ENCODE measurements around the gene MED4.
"Not testable (repeated sequence)": the region's sequence is repeated elsewhere in the genome, so short reads cannot be mapped to it uniquely, and the experiment has no call there.

The MED4 gene

DNA sequence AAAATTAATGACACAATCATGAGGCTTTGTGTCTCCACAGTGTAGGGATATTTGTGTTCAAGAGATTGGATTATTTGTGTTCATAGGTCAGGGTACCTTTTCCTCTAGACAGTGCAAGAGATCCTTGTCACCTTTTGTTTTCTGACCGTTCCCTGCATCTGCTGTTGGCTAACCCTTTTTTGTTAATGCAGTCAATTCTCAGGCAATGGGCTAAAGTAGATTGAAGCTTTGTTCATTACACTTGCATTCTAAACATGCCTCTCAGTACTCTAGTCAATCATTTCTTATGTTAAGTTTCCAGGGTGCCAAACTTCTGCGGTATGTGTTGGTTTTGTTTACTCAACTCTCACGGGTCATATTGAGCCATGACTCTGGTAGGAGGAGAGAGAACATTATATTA is 1.8 kb upstream of the MED4 start:
- DNase-seq, result no peak

DNA sequence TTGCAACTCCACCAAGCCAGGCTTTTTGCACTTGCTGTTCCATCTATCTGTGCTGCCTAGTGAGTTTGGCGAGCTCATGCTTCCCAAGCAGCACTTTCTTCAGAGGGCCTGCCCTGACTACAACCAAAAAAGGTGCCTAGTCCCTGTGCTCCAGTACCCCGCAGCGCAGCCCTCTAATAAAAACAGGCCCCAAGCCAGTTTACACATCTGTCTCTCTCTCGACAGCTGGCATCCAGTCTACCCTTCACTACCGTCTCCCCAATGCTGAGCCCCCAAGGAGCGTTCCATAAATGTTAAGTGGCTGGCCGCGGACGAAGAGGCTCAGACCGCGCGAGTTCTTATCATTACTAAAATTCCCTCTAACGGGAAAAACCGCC is 512 bp downstream of the MED4 start:
- DNase-seq, result peak in 3 of 58 donors; percentile 1 to 30 (median 3)

DNA sequence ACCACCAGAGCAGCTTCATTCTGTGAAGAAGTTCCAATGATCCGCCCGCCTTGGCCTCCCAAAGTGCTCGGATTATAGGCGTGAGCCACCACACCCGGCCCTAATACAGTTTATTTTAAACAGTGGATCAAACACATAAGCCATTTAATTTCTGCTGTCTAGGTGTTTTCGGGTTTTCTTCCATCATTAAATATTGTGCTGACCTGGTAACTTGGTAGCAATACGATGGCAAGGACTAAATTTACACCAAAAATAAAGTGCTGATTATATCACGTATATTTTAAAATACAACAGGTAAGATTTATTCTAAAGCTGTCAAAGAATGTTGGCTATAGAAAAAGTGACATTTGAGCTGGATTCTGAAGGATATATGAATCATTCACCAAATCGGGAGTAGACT is 1.3 kb downstream of the MED4 start:
- no peak for DNase-seq

DNA sequence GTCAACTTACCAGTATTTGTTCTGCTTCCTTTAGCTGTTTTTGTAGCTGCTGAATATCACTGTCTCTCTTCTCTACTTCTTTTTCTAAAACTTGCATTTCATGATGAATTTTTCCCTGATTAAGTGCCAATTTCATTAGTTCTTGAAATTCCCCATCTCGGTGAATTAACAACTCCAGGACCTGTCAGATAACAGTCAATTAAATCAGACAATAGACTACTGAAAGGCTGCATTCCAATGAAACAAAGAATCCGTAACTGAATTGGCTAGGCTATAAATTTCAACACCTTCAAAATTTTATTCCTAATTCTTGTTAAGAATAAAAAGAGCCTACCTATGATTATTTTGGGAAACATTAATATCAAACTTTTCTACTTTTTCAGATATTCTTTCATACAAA is 8.6 kb downstream of the MED4 start:
- no peak for DNase-seq

DNA sequence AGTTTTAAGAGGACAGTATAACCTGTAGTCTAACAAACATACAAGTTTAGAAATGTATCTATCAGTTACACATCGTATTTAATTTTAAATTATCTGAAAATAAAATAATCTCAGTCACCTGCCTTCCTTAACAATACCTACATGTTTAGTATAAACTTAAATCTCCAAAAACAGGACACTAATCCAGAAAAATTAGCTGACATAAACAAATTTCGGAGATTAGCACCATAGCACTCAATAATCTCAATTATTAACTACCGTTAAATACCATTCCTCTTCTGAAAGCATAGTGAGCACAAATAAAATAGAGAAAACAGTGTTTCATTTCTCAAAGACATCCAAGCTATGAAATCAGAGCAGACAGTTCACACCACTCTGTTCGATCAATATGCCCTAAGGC is 13.2 kb downstream of the MED4 start:
- DNase-seq, result no peak

DNA sequence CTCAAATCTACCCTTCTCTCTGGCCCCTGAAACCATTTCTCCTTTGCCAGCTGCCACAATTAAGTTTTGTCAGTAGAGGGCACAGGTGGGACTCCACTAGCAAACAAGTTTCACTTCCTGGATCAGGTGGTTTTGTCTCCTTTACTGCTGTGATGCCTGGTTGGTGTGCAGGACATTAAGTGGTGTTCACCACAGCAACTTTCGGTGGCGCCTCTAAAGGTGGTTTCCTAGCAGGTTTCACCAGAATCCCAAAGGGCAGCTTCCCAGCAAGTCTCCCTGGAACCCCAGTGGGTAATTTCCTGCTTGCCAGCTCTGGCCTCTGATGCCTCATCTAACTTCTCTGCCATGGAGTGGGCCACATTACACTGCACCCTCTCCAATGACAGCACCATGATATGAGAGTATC is 16.6 kb downstream of the MED4 start:
- no peak for DNase-seq

DNA sequence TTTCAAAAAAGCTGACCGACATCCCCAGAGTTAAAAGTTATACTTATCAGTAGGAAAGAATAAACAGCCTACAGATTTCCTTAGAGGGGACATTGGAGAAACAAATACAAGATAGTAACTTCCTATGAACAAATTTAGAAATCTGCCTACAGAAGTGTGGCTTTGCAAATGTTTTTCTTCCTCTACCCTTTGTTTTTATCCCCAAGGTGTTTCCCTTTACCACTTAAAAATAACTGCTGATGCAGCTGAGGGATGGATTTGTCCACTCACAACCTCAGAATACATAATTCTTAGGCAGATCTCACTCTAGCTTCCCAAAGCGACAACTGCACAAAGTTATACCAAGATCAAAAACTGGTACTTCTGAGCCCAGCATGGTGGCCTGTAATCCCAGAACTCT is 20.9 kb downstream of the MED4 start:
- no peak for DNase-seq

DNA sequence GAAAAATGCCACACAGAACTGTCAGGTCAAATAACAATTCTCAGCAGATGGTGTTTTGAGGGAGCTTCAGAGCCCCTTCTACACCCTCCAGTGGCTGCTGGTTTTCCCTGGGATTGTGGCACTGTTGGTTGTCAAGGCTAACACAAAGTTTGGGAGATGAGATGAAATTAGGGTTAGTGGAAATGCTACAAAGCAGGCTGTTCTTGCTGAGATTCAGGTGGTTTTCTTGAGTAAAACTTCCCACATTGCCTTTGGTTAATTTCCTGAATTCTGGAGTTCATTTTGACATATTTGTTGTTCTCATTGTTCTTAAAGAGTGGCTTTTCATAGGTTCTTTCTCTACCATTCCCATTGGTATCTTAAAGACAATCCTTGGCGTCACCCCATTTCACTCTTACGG is 22.1 kb downstream of the MED4 start:
- DNase-seq, result no peak

DNA sequence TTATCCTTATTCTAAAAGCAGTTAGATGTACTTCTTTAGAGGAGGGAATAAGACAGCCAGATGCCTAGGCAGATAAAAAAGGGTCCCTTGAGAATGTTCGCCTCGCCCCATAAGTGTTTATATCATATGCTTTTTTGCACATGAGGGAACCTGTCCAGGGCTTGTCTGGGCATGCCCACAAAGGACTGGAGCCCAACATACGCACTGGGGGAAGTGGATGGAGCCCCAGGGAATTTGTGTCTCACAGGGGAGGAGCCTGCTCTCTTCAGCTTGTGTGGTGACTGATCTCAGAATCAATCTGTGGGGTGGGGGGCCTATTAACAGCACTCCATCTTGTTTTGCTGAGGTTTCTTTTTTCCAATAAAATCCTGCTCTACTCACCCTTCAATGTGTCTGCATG is 22.6 kb downstream of the MED4 start:
- DNase-seq, result no peak

DNA sequence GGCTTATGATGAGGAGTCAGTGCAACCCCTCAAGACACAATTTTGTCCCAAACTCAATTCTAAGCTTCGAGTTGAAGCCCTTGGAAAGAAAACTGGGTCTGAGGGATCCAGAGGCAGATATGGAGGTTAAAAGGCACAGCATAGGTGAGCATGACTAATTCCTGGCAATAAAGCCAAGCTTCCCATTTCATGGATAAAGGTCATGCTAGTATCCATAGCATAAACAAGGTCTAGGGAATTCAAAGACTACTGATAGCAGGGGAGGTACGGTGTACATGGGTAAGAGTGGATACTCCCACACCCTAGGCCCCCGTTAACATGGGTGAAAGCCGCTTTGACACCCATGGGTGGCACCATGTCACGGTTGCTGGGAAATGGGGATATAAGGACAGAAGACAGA is 24.0 kb downstream of the MED4 start:
- no peak for DNase-seq

DNA sequence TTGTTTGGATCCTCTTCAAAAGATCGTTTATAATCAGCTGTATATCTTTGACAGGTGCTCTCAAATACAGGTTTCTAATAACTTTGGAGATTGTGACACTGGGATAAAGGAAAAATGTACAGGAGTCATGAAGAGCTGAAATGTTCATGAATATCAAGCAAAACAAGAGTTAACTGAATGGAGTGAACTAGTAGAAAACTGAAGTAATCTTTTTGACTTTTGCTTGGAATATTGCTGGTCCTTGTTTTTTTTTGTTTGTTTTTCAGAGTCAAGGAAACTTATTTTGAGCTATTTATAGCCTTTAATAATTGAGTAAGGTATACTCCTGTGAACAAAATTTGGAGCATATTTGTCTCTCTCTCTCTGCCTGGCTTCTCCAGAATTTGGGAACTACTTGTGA is 25.3 kb downstream of the MED4 start:
- DNase-seq, result no peak

DNA sequence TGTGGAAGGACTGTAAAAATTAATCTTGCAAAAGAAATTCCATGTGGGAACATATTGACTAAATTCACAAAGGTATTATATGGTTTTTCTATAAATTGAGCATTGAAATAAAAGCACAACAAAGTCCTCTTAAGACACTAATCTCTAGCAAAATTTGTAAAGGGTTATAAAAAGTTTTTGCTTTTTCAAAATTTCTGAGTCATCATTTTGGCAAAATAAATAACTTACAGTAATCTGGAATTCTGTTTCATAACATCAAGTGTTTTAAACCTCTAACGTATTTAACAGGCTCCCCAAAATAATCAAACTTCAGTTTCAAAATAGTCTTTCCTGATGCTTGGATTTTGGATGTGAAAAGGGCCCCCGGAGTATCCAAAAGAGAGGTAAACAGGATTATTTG is 26.0 kb downstream of the MED4 start:
- no peak for DNase-seq

DNA sequence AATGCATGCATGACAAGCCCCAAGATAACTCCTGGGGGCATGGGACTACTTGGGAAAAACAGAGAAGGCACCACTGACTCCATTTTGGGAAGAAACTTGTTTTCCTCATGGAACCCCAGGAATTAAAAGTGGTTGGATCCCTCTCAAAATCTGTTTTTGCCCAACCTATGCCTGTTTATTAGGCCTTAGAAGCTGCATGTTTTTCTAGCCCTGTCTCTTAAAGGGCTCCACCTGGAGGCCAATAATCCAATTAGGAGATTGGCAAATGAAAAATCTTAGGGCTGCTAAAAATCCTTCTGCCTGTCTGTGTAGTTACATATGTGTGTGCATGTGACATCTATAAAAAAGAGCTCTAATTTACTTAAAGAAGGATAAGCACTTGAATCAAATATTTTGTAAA is 26.9 kb downstream of the MED4 start:
- DNase-seq, result no peak

DNA sequence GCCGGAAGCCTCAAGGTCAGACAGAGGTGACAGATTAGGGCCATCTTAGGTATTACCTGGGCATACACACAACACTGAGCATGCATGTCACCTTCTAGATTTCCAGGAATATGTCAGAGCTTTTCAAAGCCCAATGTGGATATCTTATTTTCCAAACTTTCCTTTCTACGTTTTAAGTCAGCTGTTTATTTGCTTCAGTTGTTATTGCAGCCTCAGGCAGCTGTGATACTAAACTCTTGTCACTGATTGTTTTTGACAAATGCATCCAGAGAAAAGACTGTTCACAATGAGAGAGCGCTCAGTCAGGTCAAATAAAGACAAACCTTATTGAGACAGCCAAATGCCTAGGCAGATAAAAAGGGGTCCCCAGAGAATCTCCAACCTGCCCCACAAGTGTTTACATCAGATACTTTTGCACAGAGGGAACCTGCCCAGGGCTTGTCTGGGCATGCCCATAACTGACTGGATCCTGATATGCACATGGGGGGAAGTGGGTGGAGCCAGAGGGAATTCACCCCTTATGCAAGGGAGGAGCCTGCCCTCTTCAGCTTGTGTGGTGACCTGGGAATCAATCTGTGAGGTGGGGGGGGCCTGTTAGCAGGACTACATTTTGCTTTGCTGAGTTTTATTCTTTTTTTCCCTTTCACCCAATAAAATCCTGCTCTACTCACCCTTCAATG is 28.5 kb downstream of the MED4 start:
- no peak for DNase-seq

DNA sequence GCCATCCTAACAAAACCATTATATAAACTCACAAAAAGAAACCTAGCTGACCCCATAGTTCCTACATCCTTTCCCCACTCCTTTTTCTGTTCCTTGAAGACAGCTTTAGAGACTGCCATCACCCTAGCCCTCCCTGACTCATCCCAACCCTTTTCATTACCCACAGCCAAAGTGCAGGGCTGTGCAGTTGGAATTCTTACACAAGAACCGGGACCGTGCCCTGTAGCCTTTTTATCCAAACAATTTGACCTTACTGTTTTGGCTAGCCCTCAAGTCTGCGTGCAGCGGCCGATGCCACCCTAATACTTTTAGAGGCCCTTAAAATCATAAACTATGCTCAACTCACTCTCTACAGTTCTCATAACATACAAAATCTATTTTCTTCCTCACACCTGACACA is 35.0 kb downstream of the MED4 start:
- DNase-seq, result not testable (repeated sequence)

DNA sequence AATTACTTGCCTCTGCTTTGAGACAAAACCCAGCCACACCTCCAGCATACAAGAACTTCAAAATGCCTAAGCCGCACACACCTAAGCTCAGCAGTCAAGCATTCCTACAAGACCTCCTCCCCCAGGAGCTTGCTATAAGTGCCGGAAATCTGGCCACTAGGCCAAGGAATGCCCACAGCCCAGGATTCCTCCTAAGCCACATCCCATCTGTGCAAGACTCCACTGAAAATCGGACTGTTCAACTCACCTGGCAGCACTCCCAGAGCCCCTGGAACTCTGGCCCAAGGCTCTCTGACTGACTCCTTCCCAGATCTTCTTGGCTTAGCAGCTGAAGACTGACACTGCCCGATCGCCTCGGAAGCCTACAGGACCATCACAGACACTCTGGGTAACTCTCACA is 36.4 kb downstream of the MED4 start:
- DNase-seq, result peak in 9 of 58 donors; percentile 4 to 37 (median 11)

DNA sequence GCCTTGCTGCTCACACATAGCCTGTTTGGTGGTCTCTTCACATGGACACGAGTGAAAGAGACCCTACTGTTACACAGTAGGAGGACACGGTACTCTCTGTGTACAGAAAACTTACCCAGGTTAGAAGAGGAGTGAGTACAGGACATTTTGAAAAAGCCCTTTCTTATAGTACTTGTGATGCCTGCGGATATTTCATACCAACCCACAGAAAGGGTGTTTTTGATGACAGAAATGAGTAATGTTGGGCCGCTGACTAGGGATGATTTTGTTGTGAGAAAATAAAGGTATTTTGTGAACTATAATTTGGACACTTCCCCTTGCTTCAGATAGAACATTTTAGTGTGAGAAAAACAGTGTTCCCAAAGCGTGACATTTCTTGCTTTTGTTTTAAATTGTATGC is 39.2 kb downstream of the MED4 start:
- no peak for DNase-seq

DNA sequence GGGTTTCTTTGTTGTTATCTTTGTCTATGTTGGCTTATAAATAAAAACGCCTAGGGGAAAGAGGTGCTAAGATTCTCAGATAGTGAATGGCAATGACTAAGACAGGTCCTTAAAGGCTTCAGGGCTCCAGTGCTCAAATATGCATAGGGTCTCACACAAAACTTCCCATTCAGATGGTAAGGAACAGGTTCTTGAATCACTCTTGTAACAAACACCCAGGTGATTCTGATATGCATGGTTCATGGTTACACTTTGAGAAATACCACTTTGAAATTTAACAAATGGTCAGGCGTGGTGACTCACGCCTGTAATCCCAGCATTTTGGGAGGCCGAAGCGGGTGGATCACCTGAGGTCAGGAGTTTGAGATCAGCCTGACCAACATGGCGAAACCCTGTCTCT is 40.3 kb downstream of the MED4 start:
- DNase-seq, result no peak

DNA sequence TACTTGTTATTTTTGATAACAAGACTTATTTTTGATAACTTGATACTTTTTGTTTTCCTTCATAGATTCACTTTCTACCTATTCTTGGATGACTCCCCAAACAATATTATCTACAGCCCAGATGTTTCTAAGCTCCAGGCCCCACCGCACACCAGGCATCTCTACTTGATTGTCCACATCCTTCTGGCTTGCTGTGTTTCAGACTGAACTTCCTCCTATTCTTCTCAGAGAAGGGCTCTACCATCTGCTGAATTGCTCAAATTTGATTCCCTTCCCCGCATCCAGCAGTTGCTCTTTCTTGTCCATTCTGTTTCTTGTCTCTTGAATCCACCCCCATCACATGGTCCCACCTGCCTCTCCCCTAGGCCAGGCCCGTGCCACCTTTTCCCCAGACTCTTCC is 44.4 kb downstream of the MED4 start:
- DNase-seq, result no peak

DNA sequence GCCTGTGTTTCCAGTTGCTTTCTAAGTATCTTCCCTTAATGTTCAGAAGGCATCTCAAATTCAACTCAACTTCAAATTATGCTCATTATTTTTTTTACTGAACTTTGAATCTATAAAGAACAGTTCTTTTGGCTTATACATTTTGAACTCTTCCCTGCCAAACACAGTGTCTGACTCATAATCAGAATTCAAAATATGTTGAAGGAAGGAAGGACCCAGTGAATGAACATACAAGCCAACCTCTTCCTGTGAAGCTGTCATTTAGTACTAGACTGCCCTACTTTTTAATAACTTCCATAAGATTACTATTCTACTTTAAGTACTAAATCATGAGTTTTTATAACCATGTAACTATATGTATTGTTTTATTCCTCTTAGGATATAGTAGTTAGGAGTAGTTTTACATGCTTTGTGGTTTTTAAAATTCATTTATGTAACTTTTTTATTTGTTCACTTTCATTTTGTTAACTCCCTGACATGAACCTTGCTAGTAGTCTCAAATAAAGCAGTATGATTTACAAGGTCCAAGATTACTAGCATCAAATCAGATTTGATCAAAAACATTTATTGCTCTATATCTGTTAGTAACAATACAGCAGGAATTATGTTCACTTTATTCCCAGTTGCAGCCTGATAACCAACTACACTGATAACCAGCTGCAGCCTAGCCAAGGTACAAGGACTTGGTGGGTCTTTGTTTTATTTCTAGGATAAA is 51.0 kb downstream of the MED4 start:
- DNase-seq, result no peak

DNA sequence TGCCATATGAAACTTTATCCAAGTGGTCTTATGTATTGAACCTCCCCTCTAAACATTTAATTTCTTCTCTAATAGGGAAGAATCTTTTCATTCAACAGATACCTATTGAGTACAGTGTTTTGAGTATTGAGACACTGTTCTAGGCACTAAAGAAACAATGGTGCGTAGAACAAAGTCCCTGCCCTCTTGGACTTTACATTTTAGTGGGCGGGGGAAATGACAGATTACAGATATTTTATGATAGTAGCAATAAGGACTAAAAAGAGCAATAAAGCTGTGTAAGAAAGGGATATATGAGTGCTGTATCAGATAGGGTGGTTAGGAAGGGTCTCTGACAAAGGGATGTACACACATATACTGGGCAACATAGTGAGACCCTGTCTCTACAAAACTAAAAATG is 52.0 kb downstream of the MED4 start:
- no peak for DNase-seq

DNA sequence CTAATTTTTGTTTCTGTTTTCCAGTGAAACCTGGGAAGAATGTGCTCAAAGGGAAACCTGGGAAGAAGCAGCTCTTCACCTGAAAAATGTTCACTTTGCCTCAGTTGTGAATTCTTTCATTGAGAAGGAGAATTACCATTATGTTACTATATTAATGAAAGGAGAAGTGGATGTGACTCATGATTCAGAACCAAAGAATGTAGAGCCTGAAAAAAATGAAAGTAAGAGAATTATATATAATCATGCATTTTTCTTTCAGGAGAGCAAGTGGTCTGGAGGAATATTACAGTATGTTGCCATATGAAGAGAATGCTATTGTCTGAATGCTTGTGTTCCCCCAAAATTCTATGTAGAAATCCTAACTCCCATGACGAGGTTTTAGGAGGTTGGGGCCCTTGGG is 54.0 kb downstream of the MED4 start:
- DNase-seq, result no peak

DNA sequence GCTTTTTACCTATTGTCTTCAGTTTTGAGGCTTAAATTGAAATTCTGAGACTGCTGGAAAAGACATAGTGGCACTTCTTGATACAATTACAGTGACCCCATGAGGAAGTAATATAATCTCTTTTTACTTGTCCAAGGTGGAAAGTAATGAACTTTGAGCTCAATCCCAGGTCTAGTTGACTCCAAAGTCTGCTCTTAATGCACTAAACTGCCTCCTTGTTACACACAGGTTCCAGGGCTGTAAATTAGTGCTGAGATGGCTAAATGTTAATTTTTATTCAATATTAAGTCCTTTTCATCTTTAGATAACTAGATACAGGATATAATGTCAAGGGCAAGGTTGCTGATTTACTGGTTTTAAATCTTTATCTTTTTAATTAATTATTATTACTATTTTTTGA is 54.9 kb downstream of the MED4 start:
- no peak for DNase-seq

DNA sequence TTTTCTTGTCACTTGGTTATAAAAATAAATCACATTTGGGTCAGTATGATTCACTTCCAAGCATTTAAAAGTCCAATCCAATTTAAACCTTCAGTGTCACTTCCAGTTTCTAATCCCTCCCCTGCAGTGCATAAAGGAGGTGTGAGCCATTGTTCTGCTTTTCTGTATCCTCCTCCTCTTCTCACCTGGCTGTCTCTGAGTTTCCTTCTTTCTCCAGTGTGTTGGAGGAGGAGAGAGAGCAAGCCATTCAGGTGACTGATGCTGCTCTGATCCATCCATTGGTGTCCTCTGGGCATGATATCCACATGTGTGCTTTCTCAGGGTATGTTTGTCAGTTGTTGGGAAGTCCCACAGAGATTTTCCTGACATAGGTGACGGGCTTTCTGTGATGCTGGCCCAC is 56.1 kb downstream of the MED4 start:
- peak in 3 of 58 donors; percentile 2 to 13 (median 7) for DNase-seq
